ENCODE measurements around the gene CD7.

GRCh38 chr17:82299452-82299851 is 18.0 kb downstream of the CD7 start:
- TF ChIP-seq CTCF (IDR thresholded peaks at IDR 0.05) = no peak
- TF ChIP-seq TCF12 (IDR thresholded peaks at IDR 0.05) = no peak
- TF ChIP-seq REST (IDR thresholded peaks at IDR 0.05; ENCODE audit: low read depth, low read length) = no peak
- no peak for TF ChIP-seq POLR2AphosphoS5 (IDR thresholded peaks at IDR 0.05; ENCODE audit: low read depth, low read length)
- TF ChIP-seq EZH2phosphoT487 (IDR thresholded peaks at IDR 0.05; ENCODE audit: borderline replicate concordance, low read depth) = no peak
- no peak for TF ChIP-seq GABPA (IDR thresholded peaks at IDR 0.05; ENCODE audit: low read depth)

All from SK-N-SH (cell line).